Neural cell (in vitro differentiated cells): ENCODE measurements around the gene TMEM43. TPM values are rescaled to one million over a fixed set of nuclear protein-coding genes. Genes with fewer than 3 reads are reported as not detected.
"Not testable (repeated sequence)": the region's sequence is repeated elsewhere in the genome, so short reads cannot be mapped to it uniquely, and the experiment has no call there.

Experiments
- H2AFZ ChIP-seq: fragments of 200-600, 300-800 bp; sonication (generic), shearing (Covaris generic); 2 replicates; pipeline ENCODE4 v1.6.0; 2014; ENCODE audit warnings: low read depth, mild to moderate bottlenecking, antibody characterized with exemption, low read length, moderate library complexity
- H3F3A ChIP-seq: fragments of 200-600 bp; shearing (Covaris generic); 2 replicates; pipeline ENCODE4 v1.6.1; 2016; ENCODE audit warnings: mild to moderate bottlenecking, moderate library complexity, mixed read lengths, antibody characterized with exemption, low read length; ENCODE audit not compliant: insufficient read depth, poor library complexity, severe bottlenecking
- H3K27ac ChIP-seq: fragments of 200-600, 300-800 bp; sonication (generic), shearing (Covaris generic); 2 replicates; pipeline ENCODE4 v1.5.1; 2014; ENCODE audit warnings: mild to moderate bottlenecking, low read length, moderate library complexity
- H3K27me3 ChIP-seq: fragments of 300-800, 200-600 bp; sonication (generic), shearing (Covaris generic); 2 replicates; pipeline ENCODE4 v1.6.0; 2014; ENCODE audit warnings: mild to moderate bottlenecking, low read depth, low read length, moderate library complexity; ENCODE audit not compliant: insufficient read depth
- H3K36me3 ChIP-seq: fragments of 300-800, 200-600 bp; sonication (generic), shearing (Covaris generic); 2 replicates; pipeline ENCODE4 v1.5.1; 2014; ENCODE audit warnings: mild to moderate bottlenecking, antibody characterized with exemption, low read length, moderate library complexity; ENCODE audit not compliant: insufficient read depth
- H3K4me2 ChIP-seq: fragments of 300-800, 200-600 bp; sonication (generic), shearing (Covaris generic); 2 replicates; pipeline ENCODE4 v1.6.0; 2014; ENCODE audit warnings: mild to moderate bottlenecking, low read length
- H3K4me3 ChIP-seq: fragments of 300-800, 200-600 bp; sonication (generic), shearing (Covaris generic); 2 replicates; pipeline ENCODE4 v1.5.1; 2014; ENCODE audit warnings: mild to moderate bottlenecking, low read length, moderate library complexity
- H3K79me2 ChIP-seq: fragments of 200-600 bp; shearing (Covaris generic); replicated peaks from 2 replicates; pipeline ENCODE4 v1.6.0; 2014; ENCODE audit warnings: mild to moderate bottlenecking, low read length, moderate library complexity; ENCODE audit not compliant: insufficient read depth
- H3K9ac ChIP-seq: fragments of 300-800, 200-600 bp; sonication (generic), shearing (Covaris generic); 2 replicates; pipeline ENCODE4 v1.6.1; 2016; ENCODE audit warnings: mild to moderate bottlenecking, low read length, mixed read lengths
- H3K9me2 ChIP-seq: fragments of 200-600 bp; shearing (Covaris generic); 2 replicates; pipeline ENCODE4 v1.6.1; 2016; ENCODE audit warnings: mild to moderate bottlenecking, low read length, mixed read lengths; ENCODE audit not compliant: insufficient read depth
- H3K9me3 ChIP-seq: fragments of 200-600, 300-800 bp; sonication (generic), shearing (Covaris generic); 2 replicates; pipeline ENCODE4 v1.6.1; 2016; ENCODE audit warnings: mild to moderate bottlenecking, mixed run types, low read length, moderate library complexity, mixed read lengths
- H4K20me1 ChIP-seq: fragments of 200-600 bp; shearing (Covaris generic); 2 replicates; pipeline ENCODE4 v1.6.1; 2016; ENCODE audit warnings: mild to moderate bottlenecking, mixed run types; ENCODE audit not compliant: insufficient read depth
- MXI1 ChIP-seq: fragments of 450-650 bp; conservative IDR thresholded peaks from 2 replicates; pipeline ENCODE4 v1.6.1; 2014; ENCODE audit warnings: antibody characterized with exemption, mild to moderate bottlenecking; ENCODE audit not compliant: poor library complexity, severe bottlenecking
- POLR2AphosphoS5 ChIP-seq: IDR thresholded peaks from 2 replicates; pipeline ENCODE4 v1.6.1; 2012
- SMC3 ChIP-seq: fragments of 450-650 bp; conservative IDR thresholded peaks from 2 replicates; pipeline ENCODE4 v1.6.1; 2014; ENCODE audit warnings: antibody characterized with exemption, mild to moderate bottlenecking, moderate library complexity; ENCODE audit not compliant: poor library complexity
- polyA plus RNA-seq: library from polyadenylated mRNA; depleted of rRNA; stranded (reverse); fragments of >200 nt; gene quantifications from 2 replicates; pipeline ENCODE4 v1.2.3, GENCODE V29; 2014
- TF ChIP-seq, protein P1 (sequence below): IDR thresholded peaks from 2 replicates; pipeline ENCODE4 v1.6.1; 2012; ENCODE audit warnings: borderline replicate concordance

TMEM43 gene
- polyA plus RNA-seq, 1 donor from 2014 or later = 61.3 TPM

GRCh38 chr3:14077310-14077709 is 47.5 kb upstream of the TMEM43 start:
- TF ChIP-seq POLR2AphosphoS5 (no peak), SMC3 (no peak)
- TF ChIP-seq, protein P1, sequence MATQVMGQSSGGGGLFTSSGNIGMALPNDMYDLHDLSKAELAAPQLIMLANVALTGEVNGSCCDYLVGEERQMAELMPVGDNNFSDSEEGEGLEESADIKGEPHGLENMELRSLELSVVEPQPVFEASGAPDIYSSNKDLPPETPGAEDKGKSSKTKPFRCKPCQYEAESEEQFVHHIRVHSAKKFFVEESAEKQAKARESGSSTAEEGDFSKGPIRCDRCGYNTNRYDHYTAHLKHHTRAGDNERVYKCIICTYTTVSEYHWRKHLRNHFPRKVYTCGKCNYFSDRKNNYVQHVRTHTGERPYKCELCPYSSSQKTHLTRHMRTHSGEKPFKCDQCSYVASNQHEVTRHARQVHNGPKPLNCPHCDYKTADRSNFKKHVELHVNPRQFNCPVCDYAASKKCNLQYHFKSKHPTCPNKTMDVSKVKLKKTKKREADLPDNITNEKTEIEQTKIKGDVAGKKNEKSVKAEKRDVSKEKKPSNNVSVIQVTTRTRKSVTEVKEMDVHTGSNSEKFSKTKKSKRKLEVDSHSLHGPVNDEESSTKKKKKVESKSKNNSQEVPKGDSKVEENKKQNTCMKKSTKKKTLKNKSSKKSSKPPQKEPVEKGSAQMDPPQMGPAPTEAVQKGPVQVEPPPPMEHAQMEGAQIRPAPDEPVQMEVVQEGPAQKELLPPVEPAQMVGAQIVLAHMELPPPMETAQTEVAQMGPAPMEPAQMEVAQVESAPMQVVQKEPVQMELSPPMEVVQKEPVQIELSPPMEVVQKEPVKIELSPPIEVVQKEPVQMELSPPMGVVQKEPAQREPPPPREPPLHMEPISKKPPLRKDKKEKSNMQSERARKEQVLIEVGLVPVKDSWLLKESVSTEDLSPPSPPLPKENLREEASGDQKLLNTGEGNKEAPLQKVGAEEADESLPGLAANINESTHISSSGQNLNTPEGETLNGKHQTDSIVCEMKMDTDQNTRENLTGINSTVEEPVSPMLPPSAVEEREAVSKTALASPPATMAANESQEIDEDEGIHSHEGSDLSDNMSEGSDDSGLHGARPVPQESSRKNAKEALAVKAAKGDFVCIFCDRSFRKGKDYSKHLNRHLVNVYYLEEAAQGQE = no peak
- H3K36me3 ChIP-seq = no peaks in the 10 kb centered on the region
- no peaks in the 10 kb centered on the region for H3K9me2 ChIP-seq

DNA sequence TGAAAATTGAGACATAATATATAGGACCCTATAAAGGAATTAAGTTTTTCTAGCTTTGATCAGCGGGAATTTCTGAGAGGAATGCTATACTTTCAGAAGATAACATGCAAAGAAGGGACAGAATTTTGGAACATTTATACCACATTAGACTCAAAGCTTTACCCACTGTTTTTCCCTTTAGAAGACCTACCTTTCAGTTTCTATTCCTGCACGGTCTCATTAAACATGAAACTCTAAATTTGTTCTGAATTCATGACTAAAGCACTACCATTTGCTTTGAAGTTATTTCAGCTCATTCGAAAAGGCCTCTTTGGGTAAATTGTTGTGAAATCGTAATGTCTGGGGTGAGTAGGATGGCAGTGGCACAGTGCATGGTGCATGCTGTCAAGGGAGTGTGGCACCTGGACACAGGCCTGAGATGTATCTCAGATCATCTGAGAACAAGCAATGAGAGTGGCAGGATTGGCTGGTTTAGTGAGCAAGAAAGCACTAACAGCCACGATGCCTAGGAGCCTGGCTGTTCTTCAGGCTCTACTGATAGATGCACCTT is 42.7 kb upstream of the TMEM43 start:
- H2AFZ ChIP-seq = no peak overlapping the region
- no peaks in the 10 kb centered on the region for H3K36me3 ChIP-seq
- no peaks in the 10 kb centered on the region for H4K20me1 ChIP-seq
- no peaks in the 10 kb centered on the region for H3K9me3 ChIP-seq
- H3K79me2 ChIP-seq = no peaks in the 10 kb centered on the region
- no peak overlapping the region for H3K27ac ChIP-seq
- no peaks in the 10 kb centered on the region for H3F3A ChIP-seq
- no peaks in the 10 kb centered on the region for H3K9me2 ChIP-seq
- no peaks in the 10 kb centered on the region for H3K27me3 ChIP-seq
- H3K4me3 ChIP-seq = no peak overlapping the region
- H3K4me2 ChIP-seq = no peak overlapping the region
- TF ChIP-seq SMC3 (no peak), MXI1 (no peak)
- TF ChIP-seq, protein P1 = no peak
- no peak overlapping the region for H3K9ac ChIP-seq

More at GRCh38 chr3:14077310-14077709, 47.5 kb upstream of the TMEM43 start:
- Histone ChIP-seq H3K79me2 (no peaks in the 10 kb centered on the region), H3K27me3 (no peaks in the 10 kb centered on the region), H3K27ac (no peak overlapping the region), H4K20me1 (no peaks in the 10 kb centered on the region), H3F3A (no peaks in the 10 kb centered on the region), H3K4me2 (no peak overlapping the region), H3K9me3 (no peaks in the 10 kb centered on the region), H2AFZ (no peak overlapping the region), H3K4me3 (no peak overlapping the region), H3K9ac (no peak overlapping the region)

DNA sequence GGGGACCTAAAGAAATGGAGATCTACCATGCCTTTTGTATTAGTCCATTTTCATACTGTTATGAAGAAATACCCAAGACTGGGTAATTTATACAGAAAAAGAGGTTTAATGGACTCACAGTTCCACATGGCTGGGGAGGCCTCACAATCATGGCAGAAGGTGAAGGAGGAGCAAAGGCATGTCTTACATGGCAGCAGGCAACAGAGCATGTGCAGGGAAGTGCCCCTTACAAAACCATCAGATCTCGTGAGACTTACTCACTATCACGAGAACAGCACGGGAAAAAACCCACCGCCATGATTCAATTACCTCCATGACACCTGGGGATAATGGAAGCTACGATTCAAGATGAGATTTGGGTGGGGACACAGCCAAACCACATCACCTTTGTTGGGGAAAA is 37.4 kb upstream of the TMEM43 start:
- H3K27me3 ChIP-seq, H3K4me3 ChIP-seq, H3K4me2 ChIP-seq, H3K27ac ChIP-seq, H3K9me2 ChIP-seq, H3K79me2 ChIP-seq, H3K36me3 ChIP-seq, H3K9ac ChIP-seq, H4K20me1 ChIP-seq, H3F3A ChIP-seq, H2AFZ ChIP-seq, H3K9me3 ChIP-seq: not testable (repeated sequence)

DNA sequence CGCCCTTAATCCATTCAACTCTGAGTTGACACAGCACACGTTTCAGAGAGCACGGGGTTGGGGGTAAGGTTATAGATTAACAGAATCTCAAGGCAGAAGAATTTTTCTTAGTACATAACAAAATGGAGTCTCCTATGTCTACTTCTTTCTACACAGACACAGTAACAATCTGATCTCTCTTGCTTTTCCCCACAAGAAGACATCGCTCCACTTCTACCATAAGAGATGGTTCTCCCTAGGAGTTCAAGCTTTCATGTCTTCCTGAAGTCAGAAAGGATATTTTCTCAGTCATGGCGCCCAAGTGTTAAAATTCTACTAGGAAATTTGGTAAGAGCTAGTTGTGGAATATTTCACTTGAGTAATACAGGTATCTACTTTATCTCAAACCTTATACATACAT is 32.9 kb upstream of the TMEM43 start:
- not testable (repeated sequence) for H2AFZ ChIP-seq, H3K79me2 ChIP-seq, H3K27me3 ChIP-seq, H3K9ac ChIP-seq, H3K9me2 ChIP-seq, H3K27ac ChIP-seq, H3K4me3 ChIP-seq, H3K36me3 ChIP-seq, H3F3A ChIP-seq, H4K20me1 ChIP-seq, H3K4me2 ChIP-seq, H3K9me3 ChIP-seq
